SK-N-SH treated with all-trans-retinoic acid at 6 μM for 48 hours (cell line): ENCODE data around the gene DYNC1LI1.

Experiments
- ISL1 ChIP-seq: fragments of 250-450 bp; sonication (Bioruptor Pico); IDR thresholded peaks from 2 replicates; pipeline ENCODE4 v2.1.2; 2022; ENCODE audit warnings: mild to moderate bottlenecking, moderate library complexity
- ZFP3 ChIP-seq: fragments of 250-450 bp; sonication (Bioruptor Pico); IDR thresholded peaks from 2 replicates; pipeline ENCODE4 v1.5.0; 2020; ENCODE audit warnings: mild to moderate bottlenecking, moderate library complexity
- ZNF565 ChIP-seq: fragments of 450-650 bp; formaldehyde crosslinking; conservative IDR thresholded peaks from 2 replicates; pipeline ENCODE4 v1.5.0; 2020; ENCODE audit warnings: low read depth, mild to moderate bottlenecking, moderate library complexity

DNA sequence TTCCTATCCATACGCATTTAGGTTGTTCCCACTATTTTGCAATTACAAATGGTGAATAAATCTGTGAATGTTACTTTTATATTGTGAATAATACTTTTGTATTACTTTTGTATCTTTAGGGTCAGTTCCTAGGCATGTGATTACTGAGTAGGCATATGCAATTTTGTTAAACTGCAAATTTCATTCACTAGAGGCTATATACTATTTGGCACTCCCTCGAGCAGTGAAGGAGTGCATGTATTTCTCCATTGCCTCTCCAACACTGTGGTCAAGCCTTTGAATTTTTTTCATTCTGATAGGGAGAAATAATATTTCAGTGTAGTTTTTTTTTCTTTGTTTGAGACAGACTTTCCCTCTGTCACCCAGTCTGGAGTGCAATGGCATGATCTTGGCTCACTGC lies 59.7 kb downstream of the DYNC1LI1 start:
- TF ChIP-seq ZFP3, result no peak
- TF ChIP-seq ISL1, result no peak
- no peak for TF ChIP-seq ZNF565 (CRISPR knock-in tag)
